GM21529 (cell line): ENCODE results near the gene RASSF8.
A peak's percentile ranks its signal among the peaks of the same experiment; 100 is the strongest.
"Not testable (repeated sequence)": the region's sequence is repeated elsewhere in the genome, so short reads cannot be mapped to it uniquely, and the experiment has no call there.

Source experiments
- ATAC-seq: cut with Tn5 transposase; IDR thresholded peaks from one replicate; pipeline ENCODE4 v1.9.1; 2021; ENCODE audit not compliant: unreplicated experiment

Gene RASSF8

GRCh38 chr12:26054383-26054782 is 95.9 kb downstream of the RASSF8 start:
- ATAC-seq, result no peak

DNA sequence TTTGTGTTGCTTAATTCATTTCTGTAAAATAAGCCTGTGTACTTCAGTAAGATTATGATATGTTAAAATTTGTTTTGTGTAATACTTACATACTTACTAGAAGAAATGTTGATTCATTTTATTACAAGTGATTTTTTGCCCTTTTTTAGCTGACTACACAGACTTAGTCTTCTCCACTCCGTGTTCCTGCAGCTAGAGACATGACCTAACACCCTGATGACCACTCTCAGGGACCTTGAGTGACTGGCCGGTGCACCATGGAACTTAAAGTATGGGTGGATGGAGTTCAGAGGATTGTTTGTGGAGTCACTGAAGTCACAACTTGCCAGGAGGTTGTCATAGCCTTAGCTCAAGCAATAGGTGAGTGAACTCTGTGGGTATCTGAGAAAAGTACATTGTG is 96.6 kb downstream of the RASSF8 start:
- no peak for ATAC-seq

GRCh38 chr12:26056335-26056734 is 97.9 kb downstream of the RASSF8 start:
- ATAC-seq, result no peak

- ATAC-seq, result not testable (repeated sequence)
Observed at GRCh38 chr12:26057271-26057670, 98.8 kb downstream of the RASSF8 start.

- ATAC-seq, result no peak
Observed at GRCh38 chr12:26058308-26058707, 99.8 kb downstream of the RASSF8 start.

DNA sequence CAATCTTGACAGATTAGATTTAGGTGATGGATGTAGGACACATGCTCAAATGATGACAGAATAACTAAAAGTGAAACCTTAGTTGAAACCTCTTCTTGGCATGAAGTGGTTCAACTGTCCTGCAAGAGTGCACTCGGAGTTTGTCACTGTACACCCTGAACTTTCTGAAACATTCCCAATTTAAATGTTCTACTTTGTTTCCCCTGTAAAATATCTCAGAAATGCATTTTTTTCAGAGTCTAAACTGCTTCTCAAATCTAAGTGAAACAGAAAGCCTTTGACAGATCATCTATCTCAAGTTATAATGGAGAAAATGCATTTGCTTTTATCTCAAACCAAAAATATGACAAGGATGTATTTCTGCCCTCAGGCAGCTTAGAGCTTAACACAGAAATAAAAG is 100.3 kb downstream of the RASSF8 start:
- no peak for ATAC-seq

DNA sequence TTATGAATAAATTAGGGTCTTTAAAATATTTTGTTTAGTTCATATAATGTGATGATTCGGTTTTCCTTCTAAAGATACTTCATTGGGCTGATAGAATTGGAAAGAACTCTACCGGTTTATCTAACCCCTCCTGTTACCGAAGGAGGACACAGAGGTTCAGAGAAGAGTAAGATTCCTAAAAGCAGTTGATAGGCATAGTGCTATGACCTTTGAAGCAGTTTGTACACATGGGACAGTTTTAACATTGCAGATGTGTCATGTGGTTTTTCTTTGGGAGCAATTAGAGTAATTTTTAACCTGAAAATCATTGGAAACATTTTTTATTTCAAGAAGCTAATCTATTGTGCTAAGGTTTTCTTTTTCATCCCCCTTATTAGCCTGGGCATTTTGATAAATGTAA is 103.5 kb downstream of the RASSF8 start:
- ATAC-seq, result no peak

GRCh38 chr12:26062566-26062965 is 104.1 kb downstream of the RASSF8 start:
- ATAC-seq, result no peak

- no peak for ATAC-seq
Observed at GRCh38 chr12:26065451-26065850, 107.0 kb downstream of the RASSF8 start.

GRCh38 chr12:26068503-26068902 is 110.0 kb downstream of the RASSF8 start:
- ATAC-seq, result no peak

- no peak for ATAC-seq
Observed at GRCh38 chr12:26069796-26070195, 111.3 kb downstream of the RASSF8 start.

DNA sequence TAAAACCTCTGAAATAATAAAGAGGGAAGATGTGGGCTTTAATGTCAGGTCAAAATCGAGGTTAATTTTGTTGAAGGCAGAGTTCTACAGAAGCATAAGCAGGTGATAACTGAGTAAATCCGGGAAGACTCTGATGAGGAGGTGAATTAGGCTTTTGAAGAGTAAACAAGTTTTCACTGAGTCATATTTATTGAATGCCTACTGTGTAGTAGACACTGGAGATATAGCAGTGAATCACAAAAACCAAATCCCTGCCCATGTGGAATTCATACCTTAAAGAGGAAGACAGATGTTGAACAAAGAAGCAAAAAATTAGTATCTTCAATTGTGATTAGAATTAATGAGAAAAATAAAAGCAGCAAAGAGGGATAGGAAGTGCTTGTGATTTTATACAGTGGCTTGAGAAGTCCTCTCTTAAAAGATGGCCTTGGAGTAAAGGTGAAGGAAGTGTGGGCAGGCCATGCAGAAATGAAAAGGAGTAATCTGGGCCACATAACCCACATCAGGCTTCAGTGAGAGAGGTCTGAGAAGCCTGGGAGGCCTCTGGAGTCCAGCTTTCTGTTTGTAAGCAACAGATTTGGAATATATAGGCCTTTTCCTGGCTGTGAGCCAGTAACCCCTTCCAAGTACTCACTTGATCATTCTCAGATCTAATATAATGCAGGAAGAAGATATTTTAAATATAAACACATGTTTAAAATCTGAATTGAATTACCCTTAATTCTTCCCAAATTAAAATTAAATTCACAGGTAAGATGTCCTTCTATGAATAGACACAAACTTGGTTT is 119.6 kb downstream of the RASSF8 start:
- no peak for ATAC-seq

- ATAC-seq, result no peak
Observed at GRCh38 chr12:26080911-26081310, 122.4 kb downstream of the RASSF8 start.

GRCh38 chr12:26086936-26087335 is 128.5 kb downstream of the RASSF8 start:
- no peak for ATAC-seq

- ATAC-seq, result peak; percentile 99
Observed at GRCh38 chr12:26088998-26089397, 130.5 kb downstream of the RASSF8 start.

DNA sequence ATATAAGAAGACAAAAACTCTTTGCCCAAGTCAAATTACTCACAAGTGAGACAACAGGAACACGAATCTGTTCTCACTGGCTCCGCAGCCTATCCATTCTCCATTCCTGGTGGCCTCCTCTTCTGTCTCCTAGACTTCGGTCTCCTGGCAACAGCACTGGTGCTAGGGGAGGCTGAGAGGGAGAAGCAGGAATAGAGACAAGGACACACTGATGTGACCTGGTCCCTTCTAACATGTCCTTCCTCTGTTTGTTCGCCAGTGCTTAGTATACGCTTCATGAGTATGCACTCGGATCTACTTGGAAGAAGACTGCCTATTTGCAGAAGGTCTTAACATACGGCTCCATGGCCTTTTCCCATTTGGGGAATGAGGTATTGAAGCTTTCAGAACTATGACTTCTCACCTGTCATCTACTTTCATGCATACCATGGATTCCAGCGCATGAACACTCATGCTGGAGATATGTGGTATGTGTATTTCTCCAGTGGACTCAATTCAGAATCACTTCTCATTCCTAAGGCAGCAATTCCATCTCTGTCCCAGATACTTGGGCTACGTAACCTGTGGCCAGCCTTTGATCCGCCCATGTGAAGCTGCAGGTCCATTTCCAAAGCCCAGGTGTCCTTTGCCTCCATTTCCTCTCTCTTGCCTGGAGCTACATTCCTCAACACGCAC is 132.5 kb downstream of the RASSF8 start:
- ATAC-seq, result no peak

DNA sequence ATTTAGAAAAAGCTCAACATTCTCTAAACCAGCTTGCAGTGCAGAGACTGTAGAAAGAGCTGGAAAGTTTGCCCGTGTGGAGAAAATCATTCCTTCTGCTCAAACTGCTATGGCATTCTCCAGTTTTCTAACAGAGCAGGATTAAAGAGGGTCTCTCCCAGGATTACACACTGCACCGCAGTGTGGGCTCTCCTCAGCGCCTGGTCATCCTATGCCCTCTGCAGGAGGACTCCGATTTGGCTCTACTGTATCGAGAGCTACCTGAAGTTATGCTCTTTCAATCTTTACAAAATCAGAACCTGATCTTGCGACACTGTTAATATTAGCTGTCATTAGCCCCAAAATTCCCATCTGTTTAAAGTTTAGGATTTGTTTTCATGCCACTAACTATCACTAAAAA is 133.3 kb downstream of the RASSF8 start:
- ATAC-seq, result no peak

DNA sequence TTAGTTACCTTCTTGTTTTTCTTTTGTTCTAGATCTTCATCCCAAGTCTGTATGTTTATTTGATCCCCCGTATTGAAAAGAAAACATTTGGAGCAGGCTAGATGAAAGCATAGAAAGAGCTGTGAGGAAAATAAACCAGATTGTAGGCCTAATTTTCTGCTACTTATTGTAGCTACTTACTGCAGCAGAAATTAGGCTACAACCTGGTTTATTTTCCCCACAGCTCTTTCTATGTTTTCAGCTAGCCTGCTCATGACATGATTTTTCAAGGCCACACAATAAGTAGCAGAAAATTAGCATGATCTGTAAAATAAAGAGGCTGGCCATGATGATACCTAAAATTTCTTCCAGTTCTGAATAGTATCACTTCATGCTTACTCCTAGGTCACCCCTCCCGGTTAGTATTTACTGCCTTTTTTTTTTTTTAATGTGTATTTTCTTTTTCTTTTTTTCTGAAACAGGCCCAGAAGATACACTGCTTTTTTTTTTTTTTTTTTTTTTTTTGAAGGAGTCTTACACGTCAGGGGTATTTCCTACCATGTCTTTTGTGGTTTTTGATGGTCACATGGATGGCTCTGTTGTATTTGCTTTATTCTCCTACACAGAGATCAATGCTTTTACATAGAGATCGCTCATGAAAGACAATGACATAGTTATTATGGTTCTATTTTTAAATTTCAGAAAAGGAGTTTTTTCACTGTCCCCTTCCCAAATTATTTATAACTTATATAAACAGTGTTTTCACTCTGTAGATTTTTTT is 134.0 kb downstream of the RASSF8 start:
- no peak for ATAC-seq

DNA sequence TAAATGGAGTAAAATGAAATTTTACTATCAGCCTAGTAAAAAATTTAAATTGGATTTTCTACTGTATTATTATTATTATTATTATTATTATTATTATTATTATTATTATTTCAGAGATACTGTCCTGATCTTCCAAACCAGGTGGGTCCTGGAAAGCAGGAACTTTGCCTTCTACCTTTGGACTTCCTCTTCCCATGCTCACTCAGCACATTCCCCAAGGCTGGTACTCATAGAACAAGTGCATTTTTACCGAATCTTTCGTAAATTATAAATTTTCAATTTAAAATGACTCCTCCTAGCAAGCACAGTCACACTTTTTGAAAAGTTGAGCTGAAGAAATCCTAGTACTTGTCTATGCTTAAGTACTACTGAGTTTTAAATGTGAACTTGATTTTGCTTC is 136.7 kb downstream of the RASSF8 start:
- ATAC-seq, result no peak

DNA sequence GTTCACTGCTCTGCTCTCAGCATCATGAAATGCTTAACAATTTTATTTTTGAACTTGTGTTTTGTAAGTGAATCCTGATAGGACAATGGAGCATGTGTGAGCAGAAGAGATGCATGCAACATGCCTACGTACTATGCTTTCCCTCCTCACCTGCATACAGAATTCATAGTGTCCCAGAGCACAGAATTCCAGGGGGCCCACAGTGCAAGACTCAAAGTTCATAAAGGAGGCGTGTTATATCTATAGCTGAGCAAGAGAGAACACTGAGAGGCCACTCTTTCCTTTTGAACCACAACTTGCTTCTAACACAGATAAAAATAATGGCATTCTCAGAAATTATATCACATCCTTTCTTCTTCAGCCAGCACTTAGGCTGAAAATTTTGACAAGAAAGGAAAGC is 137.6 kb downstream of the RASSF8 start:
- ATAC-seq, result no peak

DNA sequence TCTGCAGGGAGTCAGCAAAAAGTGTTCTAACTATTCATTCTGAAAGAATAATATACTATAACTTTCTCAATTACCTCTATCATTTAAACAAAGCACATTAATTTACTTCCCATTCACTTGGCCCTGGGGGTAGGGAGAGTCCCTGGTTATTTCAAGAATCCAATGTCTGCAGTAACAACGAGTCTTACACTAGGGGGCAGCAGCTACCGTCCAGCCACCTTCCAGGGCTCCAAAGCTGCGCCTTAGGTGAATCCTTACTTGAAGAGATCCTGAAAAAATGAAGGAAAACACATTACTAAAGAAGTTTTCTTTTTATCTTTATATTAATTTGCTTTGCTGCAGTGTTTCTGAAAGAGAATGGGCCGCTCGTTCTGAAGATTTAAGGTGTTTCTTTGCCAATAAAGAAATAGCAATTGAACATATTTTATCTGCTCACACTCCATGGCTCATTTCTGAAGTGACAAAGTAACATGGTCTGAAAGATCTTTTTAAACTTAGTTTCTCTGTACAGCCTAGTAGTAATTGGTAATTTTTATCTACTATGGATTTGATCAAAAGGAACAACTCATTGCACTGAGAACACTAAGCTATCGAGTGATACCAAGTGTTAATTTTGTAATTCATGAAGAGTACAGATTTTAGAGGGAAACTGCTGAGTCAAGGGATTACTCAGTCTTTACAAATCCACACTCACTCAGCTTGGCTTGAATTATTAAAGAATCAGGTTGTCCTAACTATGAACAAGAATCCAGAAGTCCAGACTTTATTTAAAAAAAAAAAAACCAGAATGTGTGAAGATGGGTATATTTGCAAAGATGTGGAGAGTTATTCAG is 138.8 kb downstream of the RASSF8 start:
- ATAC-seq, result peak; percentile 92
